Stomach (tissue), 4 donors: Measurements from ENCODE around the gene MLXIPL.

Source experiments
- EP300 ChIP-seq: sonication (generic); formaldehyde crosslinking; IDR thresholded peaks from one replicate; pipeline ENCODE4 v1.6.1; 2017; ENCODE audit warnings: antibody characterized with exemption
- POLR2A ChIP-seq, 4 donors: fragments of 450-650 bp; IDR thresholded peaks; one replicate each; pipeline ENCODE4 v1.6.1; 2016; ENCODE audit warnings: antibody characterized with exemption in 4 of 4, control low read depth in 2 of 4, mild to moderate bottlenecking in 1 of 4, moderate library complexity in 1 of 4
- TF ChIP-seq, protein P1 (sequence below), 7 experiments: fragments of 450-650 bp in 4 of 7; fragments of 200-600 bp in 3 of 7; sonication (generic) in 3 of 7; IDR thresholded peaks; one replicate each; pipeline ENCODE4 v1.5.1; 2016 to 2019; ENCODE audit warnings: antibody characterized with exemption in 7 of 7, control low read depth in 2 of 7, mild to moderate bottlenecking in 1 of 7

DNA sequence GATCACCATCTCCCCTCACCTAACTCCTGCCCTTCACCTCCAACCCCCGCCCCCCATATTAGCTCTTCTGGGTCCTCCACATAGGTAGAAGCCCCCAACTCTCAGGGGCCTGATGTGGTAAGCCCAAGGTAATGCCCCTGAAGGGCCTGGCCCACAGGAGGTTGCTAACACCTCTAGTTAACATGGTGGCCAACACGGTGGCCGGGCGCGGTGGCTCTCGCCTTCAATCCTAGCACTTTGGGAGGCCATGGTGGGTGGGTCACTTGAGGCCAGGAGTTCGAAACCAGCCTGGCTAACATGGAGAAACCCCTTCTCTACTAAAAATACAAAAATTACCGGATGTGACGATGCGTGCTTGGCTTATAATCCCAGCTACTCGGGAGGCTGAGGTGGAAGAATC, 954 bp upstream of the MLXIPL start:
- TF ChIP-seq POLR2A (IDR thresholded peaks at IDR 0.05) (no peak), EP300 (no peak)
- TF ChIP-seq, protein P1, sequence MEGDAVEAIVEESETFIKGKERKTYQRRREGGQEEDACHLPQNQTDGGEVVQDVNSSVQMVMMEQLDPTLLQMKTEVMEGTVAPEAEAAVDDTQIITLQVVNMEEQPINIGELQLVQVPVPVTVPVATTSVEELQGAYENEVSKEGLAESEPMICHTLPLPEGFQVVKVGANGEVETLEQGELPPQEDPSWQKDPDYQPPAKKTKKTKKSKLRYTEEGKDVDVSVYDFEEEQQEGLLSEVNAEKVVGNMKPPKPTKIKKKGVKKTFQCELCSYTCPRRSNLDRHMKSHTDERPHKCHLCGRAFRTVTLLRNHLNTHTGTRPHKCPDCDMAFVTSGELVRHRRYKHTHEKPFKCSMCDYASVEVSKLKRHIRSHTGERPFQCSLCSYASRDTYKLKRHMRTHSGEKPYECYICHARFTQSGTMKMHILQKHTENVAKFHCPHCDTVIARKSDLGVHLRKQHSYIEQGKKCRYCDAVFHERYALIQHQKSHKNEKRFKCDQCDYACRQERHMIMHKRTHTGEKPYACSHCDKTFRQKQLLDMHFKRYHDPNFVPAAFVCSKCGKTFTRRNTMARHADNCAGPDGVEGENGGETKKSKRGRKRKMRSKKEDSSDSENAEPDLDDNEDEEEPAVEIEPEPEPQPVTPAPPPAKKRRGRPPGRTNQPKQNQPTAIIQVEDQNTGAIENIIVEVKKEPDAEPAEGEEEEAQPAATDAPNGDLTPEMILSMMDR (IDR thresholded peaks at IDR 0.05) = no peak
